Limb (tissue), 2 donors: Measurements from ENCODE around the gene PDE1A.

ENCODE experiments used
- DNase-seq, 2 donors: peaks; one replicate each; pipeline ENCODE4 v3.0.0-alpha.2; 2016; ENCODE audit errors: extremely low spot score in 2 of 2

Gene PDE1A

DNA sequence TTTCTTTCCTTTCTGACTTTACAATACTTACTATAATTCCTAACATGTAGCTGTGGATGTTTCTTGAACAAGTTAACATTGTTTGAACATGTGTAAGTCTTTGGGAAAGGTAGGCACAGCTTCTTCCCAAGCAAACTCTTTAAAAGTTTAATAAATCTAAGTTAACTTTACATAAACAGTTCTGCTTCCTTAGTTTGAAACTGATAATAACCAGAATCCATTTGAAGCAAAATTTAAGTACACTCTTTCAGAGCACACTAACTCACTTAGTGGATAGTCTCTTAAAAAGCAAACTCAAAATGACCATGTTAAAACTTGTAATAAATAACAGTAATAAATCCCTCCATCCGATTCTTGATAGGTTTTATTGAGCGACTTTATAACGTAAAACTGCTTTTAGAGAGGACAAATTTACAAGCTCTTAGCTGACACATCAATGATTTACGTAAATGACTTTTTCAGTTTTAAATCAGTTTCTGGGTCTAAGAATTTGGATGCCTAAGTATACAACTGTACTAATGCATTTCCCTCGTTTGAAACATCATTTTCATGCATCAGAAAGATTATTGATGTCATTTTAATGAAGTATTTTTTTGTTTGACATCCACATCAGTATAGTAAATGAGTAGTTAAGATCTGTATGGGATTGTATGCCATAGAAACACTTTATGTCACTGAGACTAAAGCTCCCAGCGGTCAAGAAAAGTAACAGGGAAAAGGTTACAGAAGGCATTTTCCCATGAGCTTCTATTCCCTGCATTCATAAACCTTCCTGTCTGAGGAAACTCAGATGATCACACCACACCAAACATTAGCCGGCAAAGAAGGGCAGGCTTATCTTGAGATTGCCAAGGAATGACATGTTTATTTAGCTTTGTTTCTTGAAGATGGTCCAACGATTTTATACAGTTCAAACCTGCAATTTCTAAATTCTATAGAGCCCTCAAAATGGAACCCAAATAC, 67.5 kb downstream of the PDE1A start:
- no peak for DNase-seq

DNA sequence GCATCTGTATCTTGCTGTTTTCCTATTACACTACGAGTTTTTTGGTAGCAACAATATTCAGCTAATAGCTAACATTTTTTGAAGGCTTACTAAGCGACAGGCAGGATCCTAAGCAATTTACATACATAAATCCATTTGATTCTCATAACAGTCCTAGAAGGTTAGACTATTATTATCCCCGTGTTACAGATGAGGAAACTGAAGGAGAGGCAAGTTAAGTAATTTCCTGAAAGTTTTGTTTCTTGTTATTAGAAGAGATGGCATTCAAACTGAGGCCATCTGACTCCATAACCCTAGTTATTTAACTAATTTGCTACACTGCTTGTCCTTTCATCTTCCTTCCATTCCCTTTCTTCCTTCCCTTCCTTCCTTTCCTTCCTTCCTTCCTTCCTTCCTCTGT, 68.2 kb downstream of the PDE1A start:
- no peak for DNase-seq

DNA sequence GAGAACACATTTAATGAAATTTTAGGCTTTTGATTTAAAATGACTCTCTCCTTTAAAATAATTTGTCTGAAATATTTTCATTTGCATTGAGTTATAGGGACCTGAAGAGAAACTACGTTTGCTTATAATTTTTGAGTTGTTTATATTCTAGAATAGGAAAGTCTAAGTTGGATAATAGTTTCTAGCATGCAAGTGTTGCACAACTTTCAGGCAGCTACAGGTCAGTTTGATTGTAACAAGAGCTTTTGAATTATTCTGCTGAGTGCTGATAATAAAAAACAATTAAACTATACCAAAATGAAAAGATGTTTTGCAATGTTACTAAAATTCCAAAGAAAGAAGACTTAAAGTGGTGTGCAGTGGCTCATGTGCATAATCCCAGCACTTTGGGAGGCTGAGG, 71.0 kb downstream of the PDE1A start:
- no peak for DNase-seq

DNA sequence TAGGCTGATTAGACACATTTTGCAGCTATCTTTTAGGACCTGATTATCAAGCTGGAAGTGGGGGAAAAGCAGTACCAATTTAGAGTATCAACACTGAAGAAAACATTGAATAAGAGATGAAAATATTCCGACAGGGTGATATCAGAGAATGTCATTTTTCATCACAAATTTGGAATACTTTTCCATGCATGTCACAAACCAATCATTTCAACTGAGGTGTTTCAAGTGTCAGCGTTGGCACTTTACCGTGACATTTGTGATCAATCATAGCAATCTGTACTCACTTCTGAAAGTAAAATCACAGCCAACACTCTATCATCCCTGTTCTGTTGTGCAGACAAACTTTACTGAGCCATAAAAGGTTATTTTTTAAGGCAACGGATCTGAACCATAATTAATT, 75.4 kb downstream of the PDE1A start:
- DNase-seq = no peak

DNA sequence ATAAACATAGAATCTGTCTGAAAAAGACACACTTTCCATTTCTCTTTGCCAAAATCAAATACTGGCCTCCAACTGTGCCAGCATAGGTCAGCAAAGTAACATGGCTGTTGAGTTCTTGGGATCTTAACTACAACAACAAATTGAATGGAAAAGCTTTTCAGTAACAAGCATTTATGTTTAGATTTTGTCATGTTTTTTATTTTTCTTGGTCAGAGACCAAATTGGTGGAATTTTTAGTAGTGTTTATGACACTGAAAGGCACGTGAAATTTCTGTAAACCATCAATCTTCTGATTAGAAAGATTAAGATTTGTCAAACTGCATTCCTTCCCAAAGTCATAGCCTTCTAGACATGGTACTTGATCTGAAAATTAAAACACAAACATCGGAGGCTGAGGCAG, 77.6 kb downstream of the PDE1A start:
- DNase-seq = no peak

DNA sequence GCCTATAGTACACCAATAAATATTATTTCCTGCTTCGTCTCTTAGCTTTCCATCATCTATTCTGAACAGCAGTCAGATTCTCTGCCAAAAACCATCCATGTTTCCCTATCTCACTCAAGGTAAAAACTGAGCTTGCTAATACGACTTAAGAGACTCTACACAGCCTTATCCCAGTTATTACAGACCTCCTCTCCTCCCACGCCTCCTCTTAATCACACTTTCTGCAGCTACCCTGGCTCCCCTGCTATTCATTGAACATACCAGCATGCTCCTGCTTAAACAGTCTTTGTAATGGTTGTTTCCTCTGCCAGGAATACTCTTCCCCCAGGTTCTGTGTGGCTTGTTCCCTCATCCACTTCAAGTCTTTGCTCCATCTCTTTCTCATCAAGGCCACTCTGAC, 81.5 kb downstream of the PDE1A start:
- DNase-seq = no peak

DNA sequence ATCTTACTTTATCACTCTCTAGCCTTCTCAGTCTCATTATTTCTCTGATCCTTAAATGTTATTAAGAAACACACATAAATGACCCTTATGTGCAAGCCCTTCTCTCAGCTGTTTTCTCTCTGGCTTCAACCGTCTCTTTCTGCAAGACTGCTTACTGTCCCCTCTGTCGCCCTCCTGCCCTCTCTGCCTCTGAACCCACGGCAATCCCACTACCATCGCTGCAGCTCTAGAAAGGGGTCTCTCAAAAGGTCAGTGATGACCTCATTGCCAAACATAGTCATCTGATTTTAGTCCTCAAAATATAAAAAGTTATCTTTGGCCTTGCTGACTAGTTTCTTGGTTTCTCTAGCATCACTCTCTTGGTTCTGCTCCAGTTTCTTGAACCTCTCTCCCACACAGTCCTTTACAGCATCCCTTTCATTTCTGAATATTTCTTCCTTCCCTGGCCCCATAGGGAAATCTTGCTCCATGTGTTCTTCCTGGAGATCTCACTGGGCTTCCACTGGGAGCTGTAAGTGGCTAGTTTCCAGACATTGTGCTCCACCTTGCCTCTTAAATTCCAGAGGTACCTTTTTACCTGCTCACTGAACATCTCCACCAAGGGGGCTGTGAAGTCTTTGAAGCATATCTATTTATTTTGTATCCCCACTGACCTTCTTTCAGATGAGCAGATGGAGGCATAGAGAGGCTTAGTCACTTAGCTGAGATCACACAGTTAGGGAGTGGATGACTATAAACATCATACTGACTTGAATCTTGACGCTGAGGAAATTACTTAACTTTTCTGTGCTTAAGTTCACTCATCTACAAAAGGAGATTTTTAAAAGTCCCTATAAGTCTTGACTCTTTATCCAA, 96.2 kb downstream of the PDE1A start:
- DNase-seq = no peak

DNA sequence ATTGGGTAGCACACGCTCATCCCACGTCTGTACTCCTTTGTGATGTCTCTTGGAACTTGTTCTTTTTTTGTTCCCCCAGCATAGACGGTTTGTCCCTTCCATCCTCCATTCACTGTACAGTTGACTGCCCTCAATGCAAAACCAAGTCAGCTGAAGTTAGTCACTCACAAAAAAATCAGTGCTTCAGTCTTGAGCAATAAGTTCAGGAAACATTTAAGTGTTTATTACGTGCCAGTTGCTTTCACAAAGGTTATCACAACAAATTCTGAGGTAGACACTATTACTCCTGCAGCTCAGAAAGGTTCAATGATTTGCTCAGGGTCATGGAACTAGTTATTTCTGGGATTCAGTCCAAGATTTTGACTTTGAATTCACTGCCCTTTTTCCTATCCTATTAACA, 102.2 kb downstream of the PDE1A start:
- no peak for DNase-seq

DNA sequence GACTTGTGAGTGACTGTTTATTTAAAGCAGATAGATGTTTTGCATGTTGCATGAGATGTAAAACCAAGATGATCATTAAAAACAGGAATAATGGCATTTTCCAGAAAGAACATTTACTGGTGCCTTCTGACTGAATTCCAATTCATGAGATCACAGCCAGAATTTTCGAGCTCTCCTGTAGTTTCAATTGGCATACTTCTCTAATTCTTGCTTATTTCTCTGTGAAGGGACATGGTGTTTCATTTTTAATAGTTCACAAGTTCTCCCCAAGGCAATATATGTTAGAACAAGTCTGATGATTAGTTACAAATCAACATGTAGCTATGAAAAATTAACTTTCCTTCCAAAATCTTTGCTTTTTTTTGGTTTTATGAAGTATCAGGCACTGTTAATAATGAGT, 105.7 kb downstream of the PDE1A start:
- no peak for DNase-seq

DNA sequence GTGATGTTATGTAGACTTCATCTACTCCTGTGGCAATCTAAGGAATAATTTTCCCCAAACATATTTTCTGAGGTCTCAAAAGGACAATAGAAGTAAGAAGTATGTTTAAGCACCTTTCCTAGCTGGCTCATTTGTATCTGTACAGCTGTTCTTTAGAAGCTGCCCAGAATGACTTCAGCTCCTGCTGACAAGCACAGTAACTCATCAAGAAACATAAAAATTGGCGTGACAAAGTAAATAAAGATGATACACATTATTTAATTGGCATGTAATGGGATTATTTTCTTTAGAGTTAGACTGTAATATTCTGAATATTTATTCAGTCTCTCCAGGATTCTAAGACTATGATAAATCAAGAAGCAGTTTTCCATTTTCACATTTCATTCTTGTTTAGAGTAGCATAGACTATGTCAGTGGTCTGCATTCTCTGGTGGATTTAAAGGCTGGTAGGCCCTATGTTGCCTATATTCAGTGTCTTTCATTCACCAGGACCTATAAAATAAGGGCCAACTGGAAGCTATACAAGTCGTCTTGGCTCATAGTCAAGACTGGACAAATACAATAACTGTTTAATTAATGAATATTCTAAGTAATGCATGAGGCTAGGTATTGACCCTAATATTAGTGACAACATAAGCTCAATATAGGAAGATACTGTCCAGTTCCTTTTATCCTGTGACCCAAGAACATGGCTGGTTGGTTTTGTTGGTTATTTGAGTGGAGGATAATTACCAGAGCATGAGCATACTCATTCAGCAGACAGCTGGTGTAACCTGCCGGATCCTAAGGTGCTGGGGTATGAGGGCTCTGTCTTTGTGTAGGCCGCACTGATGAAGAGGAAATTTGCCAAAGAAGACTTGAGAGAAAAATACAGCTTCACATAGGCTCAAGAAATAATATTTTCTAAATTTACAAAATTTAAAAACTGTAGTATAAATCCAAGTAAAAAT, 107.0 kb downstream of the PDE1A start:
- DNase-seq = no peak

DNA sequence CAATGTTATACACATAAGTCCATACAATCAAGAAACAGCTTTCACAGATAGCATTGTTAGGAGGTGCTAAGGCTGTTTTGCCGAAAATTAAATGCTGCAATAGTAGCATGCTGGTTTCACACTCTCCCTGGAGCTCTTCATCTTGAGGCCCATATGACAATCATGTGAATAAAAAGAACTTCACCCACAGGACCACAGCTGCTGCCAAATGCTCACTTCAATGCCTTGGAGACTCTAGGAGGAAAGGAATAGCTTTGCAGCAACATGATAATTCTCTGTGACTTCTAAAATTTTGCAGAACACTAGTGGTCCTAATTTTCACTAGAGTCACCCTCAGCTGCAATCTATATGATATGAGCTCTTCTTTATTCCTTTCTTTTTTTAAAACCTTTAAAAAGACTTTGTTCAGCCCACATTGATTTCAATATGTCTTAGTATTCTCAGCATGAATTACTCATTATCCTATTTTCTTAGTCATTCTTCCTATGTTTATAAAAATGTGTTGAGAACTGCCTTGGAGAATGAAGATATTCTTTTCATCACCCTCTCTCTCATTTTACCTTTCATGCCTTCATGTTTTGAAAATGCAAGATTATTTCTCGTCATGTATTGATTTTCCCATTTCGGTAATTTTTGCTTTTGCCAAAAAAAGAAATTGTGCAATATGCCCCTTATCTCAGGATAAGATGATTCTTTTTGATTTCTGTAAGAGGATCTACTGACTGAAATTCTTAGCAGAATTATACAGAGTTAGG, 108.2 kb downstream of the PDE1A start:
- no peak for DNase-seq

DNA sequence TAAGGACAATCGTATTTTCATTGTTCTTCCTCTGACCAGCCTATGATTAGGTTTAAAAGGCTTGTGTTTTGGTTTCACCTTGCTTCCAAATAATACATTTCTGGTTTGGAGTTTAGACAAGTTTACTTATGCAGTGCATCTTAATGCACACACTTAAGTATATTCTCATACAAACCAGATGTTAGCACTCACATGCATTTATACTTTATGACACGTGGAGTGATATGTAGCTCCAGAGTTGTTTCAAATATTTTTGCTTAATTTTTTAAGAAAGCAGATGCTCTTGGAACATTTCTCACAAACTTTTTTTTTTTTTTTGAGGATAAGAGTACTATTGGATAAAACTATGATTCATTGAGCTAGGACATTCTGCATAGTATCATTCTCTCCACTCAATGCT, 109.9 kb downstream of the PDE1A start:
- no peak for DNase-seq

DNA sequence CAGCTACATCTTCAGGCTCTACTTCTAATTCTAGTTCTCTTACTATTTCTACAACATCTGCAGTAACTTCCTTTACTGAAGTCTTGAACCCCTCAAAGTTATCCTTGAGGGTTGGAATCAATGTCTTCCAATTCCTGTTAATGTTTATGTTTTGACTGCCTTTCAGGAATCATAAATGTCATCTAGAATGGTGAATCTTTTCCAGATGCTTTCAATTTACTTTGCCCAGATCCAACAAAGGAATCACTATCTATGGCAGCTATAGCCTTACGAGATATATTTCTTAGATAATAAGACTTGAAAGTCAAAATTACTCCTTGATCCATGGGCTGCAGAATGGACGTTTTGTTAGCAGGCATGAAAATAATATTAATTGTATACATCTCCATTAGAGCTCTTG, 123.9 kb downstream of the PDE1A start:
- DNase-seq = no peak

DNA sequence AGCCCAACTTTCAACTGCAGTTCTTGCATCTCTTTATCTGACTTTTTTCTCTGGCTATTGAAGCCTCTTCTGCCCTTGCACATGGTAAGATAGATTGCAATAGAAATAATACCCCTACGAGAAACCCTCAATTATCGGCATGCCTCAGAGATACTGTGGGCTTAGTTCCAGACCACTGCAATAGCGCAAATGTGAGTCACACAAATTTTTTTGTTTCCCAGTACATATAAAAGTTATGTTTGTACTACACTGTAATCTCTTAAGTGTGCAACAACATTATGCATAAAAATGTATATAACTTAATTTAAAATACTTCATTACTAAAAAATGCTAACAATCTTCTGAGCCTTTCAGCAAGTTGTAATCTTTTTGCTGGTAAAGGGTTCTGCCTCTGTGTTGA, 124.7 kb downstream of the PDE1A start:
- DNase-seq = no peak

DNA sequence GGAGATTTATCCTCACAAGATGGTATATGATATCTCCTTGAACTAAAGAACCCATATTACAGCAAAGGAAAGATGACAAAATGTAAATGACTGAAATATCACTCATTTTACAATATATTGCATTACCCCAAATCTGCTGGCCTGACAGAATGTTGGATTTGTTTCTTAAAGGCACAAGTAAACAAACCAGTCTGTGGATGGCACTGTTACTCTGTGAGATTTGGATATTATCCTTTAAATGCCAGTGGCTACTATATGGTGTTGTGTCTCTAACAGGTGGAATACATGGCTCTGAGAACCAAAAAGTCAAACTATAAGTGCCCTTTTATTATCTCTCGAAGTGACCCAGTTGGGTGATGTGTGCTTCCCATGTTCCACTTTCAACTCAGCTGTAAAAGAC, 125.7 kb downstream of the PDE1A start:
- DNase-seq = no peak

DNA sequence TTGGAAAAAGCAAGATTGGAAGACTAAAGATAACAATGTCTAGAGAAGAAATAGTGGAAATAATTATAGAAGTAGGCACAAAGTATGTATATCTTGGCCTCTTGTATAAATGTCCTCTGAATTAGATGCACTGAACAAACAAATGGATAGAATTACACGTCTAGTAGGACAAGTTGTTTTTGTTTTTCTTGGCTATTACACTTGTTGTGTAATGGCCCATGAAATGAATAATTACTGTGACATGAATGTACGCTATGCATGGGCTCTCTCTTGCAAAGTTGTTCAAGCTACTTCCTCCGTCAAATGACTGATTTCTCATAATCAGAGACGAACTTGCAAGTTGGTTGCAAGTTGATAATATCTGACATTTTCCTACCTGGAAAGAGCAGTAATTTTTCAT, 126.2 kb downstream of the PDE1A start:
- no peak for DNase-seq

DNA sequence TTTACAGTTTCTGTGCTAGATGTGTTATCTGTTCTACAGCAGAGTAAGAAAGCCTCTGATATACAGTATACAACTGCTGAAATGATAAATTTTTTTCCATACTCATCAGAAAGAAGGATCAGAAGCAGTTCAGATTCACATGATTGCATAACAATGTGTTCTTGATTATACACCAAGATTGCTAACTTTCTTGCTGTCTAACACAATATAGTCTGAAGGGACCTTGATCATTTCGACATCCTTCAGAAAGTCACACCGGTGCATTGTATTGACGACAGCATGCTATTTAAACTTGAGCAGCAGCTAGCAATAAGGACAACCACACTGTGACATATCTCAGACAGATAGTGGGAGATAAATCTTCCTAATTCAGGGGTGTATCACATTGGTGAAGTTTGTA, 127.2 kb downstream of the PDE1A start:
- DNase-seq = no peak

DNA sequence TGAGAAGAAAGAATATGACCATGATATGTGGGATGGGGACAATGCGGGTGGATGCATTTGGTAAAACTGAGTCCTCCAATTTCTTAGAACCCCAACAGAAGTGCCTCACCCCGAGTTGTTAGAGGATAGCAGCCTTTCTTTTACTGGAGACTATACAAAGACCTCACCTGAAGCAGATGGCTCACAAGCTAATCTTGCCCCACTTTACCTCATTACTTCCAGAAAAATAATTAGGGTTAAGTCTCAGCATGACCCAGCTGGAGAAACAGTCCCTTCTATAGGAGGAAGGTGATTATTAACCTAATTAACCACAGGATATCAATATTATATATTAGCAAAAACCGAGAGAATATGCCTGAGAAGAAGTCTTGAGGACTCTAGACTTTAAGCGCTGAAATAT, 128.4 kb downstream of the PDE1A start:
- DNase-seq = no peak

DNA sequence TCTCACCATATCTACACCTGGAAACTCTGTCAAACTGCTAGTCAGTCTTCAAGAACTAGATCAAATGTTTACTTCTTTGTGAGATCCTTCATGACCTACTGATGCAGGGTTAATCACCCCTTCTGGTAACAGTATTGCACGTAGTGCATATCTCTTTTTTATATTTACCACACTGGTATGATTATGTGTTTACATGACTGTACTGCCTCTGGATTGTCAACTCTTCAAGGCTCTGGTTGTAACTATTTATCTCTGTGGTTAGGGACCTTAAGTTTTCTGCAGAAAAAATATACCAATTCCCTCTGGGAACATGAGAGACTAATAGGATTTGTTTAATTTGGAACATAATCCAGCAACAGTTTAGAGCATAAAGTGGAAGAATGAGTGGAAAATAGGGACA, 135.5 kb downstream of the PDE1A start:
- no peak for DNase-seq

DNA sequence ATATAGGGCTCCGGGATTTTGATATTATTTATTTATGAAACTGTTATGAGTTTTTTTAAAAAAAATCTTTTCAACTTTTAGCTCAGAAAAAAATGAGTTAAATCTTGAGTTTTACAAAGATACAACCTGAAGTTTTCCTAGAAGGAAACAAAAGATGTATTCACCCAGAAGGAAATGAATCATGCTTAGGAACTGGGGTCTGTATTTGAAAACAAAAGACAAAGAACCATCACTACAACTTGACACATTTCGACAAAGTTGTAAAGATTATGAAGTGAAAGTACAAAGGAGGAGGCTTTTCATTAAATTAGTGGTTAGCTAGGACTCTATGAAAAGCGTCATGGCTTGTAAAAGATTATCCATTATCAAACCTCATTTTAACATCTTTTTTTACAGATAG, 143.3 kb downstream of the PDE1A start:
- DNase-seq = no peak

DNA sequence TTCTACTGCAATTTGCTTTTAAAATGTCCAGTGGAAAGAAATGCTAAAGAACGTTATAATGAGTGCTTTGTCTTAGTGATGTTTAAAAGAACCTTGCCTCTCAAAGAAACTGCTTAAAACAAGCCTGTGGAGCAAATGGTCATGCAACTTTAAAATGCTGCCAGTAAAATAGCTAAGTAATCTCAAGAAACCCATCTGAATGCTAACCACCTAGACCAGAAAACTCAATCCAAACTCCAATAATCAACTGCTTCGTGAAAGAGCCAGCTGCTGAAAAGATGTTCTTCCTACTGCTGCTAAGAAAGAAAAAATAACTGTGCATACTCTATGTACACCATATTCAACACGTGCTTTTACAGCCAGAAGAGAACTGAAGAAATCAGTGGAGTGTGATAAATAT, 145.6 kb downstream of the PDE1A start:
- DNase-seq = peak in 1 of 2 donors; percentile 8
